Stimulated activated CD4-positive, alpha-beta T cell treated with anti-CD3 and anti-CD28 coated beads, Interleukin-1b, Interleukin-23, amount 100 ng/mL, for 4 hours (primary cell): ENCODE data around the gene DCAF15.

ENCODE experiments used
- DNase-seq, 2 donors: peaks; one replicate each; pipeline ENCODE4 v3.0.0-alpha.2; 2020; ENCODE audit warnings: low read depth in 2 of 2

Gene DCAF15

DNA sequence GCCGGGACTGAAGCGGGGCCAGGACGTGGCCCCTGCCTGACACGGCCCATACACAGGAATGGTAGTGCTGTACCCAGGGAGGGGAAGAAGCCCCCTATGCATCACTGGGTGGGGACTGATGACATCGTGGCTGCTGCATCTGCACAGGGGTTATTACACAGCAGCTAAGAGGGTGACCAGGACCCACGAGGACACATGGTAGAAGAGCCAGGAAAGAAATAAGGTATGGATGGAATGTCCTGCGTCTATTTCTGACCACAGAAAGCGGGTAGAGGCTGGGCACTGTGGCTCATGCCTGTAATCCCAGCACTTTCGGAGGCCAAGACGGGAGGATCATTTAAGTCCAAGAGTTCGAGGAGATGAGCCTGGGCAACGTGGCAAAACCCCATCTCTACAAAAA, 24.1 kb downstream of the DCAF15 start:
- no peak for DNase-seq

DNA sequence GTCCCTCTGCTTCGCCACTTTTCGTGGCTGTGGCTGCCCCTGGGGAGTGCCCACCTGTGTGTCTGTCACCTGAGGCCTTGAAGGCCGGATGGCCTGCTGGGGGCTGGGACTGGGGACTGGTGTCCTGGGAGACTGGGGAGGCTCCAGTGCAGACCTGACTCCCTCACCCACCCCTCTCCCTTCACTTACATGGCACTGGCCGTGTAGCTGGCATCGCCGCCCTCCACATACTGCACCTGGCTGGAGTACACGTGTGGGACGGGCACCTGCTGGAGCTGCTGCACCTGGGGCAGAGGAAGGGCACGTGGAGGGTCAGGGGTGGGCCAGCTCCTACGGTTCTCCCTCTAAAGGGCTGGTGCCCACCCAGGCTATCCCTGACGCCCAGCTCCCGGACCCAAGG, 25.5 kb downstream of the DCAF15 start:
- no peak for DNase-seq

DNA sequence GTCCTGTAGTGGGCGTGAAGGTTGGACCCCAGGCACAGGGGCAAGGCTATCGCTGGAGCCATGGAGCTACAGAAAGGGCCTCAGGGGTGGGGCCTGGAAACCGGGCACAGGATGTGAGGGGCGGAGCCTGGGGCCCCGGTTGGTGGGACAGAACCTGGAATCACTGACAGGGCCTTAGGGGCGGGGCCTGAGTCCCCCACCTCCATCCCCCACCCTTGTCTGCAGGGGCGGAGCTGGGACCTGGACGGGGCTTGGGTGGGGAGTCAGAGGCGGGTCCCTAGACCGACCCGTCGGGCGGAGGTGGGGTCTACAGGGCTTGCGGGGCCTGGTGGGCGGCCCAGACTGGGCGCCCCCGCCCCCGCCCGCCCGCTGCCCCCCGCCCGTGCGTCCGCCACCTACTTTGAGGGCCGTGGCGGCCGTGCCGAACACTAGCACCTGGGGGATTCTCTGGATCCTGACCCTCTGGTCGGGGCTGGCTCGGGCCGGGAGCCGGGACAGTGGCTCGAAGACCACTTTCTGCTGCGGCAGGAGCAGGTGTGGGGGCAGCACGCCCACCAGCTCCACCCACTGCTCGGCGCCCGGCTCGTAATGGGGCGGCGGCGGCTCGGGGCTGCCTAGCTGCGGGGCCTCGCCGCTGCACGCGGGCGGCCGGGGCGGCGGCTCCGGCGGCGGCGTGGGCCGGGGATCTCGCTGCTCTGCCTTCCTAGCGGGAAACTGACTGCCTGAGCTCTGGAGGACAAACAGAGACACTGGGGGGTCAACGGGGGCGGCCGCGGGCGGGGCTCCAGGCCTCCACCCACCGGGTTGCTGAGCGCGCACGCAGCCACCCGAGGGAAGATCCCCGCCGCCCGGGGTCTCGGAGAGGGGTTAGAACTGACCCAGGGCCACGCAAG, 26.3 kb downstream of the DCAF15 start:
- no peak for DNase-seq

GRCh38 chr19:13979244-13979615, 26.9 kb downstream of the DCAF15 start:
- DNase-seq = no peak

DNA sequence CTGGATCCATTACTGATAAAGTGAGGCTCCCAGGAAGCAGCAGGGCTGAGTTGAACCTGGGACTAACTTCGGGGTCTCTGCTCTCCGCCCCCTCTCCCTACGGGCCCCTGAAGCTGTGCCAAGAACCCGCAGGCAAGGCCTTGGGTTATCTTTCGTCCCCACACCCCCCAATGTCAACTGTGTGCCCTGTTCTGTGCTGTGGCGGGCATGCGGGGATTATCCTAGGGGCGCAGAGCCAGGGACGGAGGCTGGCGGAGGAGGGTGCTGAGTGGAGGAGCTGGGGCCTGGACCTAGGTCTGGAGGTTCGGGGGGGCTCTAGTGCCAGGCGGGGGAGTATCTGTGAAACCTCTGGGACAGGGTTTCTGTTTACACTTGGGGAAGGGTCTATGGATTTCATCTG, 27.4 kb downstream of the DCAF15 start:
- DNase-seq = no peak

- no peak for DNase-seq
These were observed 28.0 kb downstream of the DCAF15 start for GRCh38 chr19:13980340-13980739.

DNA sequence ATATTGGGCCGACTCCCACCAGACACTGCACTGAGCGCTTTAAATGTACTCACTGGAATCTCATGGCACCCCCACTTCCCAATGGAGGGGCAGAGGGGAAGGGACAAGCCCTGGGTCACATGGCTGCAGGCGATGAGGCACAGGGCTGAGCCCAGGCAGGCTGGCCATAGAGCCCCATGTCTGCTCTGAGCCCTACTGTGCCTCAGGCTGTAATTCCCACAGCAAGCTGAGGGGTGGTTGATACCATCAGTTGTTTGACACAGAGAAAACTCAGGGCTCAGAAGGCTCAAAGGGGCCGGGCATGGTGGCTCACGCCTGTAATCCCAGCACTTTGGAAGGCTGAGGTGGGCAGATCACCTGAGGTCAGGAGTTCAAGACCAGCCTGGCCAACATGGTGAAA, 28.7 kb downstream of the DCAF15 start:
- no peak for DNase-seq

DNA sequence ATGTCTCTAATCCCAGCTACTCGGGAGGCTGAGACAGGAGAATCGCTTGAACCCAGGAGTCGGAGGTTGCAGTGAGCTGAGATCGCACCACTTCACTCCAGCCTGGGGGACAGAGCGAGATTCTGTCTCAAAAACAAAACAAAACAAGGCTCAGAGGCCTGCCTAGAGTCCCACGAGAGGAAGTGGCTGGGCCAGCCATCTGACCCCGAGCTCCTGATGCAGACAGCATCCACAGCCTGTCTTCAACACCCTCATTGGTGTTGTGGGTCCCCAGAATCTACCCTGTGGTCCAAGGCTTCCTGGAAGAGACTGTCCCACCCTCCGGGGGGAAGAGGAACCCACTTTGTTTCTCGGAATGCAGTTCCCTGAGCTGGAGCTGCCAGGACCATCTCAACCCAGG, 29.2 kb downstream of the DCAF15 start:
- no peak for DNase-seq

GRCh38 chr19:13981988-13982501, 29.7 kb downstream of the DCAF15 start:
- no peak for DNase-seq

GRCh38 chr19:13982773-13983172, 30.5 kb downstream of the DCAF15 start:
- no peak for DNase-seq

DNA sequence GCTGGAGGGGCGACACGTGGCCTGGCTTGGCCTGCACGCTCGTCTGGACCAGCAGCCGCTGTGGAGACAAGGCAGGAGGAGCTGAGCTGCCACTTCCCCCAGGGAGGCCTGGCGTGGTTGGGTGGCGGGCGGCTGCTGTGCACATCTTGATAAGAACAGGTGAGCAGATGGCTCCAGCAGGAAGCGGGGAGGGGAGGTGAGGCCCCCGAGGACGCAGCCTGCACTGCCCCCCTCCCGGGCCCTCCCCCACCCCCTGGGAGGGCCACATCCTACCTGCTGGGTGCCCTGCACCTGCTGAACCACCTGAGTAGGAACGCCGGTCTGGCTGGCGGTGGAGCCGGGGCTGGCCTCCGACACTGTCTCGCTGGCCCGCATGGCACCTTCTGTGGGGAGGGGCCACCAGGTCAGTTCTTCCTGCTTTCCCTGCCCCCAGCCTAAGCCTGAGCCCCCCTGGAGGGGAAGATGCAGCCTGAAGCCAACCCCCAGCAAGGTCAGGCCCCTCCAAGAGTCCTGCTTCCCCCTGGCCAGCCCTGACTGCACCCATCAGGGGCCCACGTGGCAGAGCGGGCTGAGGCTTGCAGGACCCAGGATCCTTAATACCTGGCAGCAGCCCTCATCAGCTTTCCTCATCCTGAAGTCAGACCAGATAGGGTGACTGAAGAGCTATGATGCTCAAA, 31.0 kb downstream of the DCAF15 start:
- no peak for DNase-seq

GRCh38 chr19:13984186-13984585, 31.9 kb downstream of the DCAF15 start:
- no peak for DNase-seq

DNA sequence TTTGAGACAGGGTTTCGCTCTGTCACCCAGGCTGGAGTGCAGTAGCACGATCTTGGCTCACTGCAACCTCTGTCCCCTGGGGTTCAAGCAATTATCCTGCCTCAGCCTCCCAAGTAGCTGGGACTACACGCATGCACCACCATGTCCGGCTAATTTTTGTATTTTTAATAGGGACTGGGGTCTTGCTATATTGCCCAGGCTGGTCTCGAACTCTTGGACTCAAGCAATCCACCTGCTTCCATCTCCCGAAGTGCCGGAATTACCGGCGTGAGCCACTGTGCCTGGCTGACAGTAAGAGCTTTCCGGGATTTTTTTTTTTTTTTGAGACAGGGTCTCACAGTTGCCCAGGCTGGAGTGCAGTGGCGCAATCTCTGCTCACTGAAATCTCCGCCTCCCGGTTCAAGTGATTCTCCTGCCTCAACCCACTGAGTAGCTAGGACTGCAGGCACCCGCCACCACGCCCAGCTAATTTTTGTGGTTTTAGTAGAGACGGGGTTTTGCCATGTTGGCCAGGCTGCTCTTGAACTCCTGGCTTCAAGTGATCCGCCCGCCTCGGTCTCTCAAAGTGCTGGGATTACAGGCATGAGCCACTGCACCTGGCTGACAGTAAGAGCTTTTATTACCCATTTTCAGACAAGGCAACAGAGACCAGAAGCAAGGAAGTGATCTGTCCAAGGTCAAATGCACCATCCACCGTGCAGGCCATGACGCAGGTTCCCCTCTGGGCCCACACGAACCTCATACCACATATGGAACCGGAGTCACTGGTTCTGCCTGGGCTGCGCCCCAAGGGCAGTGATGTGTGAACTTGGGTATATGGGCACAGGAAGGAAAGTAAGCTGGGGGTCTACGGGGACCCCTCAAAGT, 32.8 kb downstream of the DCAF15 start:
- no peak for DNase-seq

DNA sequence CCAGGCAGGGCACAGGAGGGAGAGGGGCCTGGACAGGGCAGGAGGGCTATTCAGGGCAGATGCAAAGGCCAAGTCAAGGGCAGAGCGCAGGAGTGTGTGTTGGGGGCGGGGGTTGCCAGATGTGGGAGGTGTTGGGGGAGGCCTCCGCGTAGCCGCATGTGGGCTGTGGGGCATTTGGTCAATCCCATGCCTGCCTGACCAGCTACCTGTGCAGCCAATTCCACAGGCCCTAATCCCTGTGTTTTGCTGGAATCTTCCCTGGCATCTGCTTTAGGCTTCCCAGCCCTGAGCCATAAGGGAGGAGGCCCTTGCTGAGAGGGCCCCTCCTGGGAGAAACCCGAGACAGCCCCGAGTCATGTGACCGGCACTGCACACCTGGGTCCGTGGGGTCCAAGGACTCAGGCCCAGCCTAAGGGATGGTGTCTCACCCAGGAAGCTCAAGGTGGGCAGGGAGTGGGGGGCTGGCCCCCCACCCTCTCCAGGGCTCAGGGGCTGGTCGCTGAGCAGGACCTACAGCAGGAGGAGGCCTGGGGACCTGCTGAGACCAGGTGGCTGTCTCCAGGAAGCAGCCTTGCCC, 33.5 kb downstream of the DCAF15 start:
- DNase-seq = no peak

GRCh38 chr19:13986348-13986904, 34.1 kb downstream of the DCAF15 start:
- DNase-seq = peak; percentile 98

- DNase-seq = no peak
These were observed 35.0 kb downstream of the DCAF15 start for GRCh38 chr19:13987101-13987890.

DNA sequence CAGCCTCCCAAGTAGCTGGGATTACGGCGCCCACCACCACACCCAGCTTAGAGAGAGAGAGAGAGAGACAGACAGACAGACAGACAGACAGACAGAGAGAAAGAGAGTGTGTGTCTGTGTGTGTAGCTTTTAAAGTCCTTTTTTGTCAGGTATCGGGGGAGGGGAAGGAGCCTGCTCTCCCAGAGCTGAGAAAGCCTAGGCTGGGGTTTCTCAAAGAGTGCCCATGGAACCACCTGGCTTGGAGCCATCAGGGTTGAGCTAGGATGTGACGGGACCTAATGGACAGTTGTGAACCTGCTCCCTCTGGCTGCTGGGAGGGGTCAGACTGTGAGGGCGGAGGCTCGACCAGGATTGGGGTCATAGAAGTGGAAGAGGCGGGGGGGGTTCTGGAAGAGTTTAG, 37.2 kb downstream of the DCAF15 start:
- DNase-seq = no peak

GRCh38 chr19:13990085-13990484, 37.8 kb downstream of the DCAF15 start:
- no peak for DNase-seq

DNA sequence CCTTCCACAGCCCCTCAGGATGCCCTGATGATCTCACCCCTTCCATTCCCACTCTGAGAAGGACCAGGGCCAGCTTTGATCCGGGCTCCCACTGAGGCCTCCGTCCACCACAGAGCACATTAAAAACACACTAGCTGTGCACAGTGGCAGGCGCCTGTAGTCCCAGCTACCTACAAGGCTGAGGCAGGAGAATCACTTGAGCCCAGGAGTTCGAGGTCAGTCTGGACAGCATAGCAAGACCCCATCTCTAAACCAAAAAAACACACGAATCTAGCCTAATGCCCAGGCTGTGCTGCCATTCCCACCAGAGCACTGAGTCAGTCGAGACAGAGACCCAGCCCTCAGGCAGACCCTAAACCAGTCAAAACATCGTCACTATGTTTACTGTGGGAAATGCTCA, 39.7 kb downstream of the DCAF15 start:
- DNase-seq = no peak

DNA sequence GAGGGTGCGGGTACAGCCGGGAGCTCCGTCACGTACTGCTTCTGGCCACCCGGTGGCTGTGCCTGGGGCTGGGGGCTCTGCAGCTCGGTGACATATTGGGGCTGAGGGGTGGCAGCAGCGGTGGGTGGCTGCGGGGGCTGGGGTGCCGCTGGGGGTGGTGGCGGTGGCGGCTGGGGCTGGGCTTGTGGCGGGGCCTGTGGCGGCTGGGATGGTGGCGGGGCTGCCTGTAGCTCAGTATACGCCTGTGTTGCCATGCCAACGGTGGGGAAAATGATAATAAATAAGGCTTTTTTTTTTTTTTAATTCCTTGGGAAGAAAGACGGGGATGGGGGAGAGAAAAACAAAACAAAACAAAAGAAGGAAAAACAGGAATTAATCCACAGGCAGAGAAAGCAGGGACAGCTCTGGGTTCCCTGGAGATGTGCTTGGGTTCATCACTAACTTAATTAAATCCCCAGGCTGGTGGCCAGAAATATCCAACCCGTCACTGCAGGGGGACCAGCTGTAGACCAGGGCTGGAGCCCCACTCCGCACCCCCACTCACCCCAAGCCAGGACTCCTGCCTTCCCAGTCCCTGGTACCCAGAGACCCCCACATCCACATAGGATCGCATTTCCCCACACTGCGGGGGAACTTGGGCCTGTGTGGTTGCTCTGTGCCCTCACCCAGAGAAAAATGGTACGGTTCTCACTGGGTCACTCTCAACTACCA, 41.4 kb downstream of the DCAF15 start:
- DNase-seq = no peak
